Prostate gland (tissue), 2 donors: ENCODE results near the gene RBFOX1.

Experiments used
- CTCF ChIP-seq, 4 experiments: fragments of 200-600 bp in 2 of 4; fragments of 450-650 bp in 2 of 4; sonication (generic) in 2 of 4; IDR thresholded peaks; 1 replicate in 3 of 4; 2 replicates in 1 of 4; pipeline ENCODE4 v1.5.1; 2016 to 2019; ENCODE audit warnings: antibody characterized with exemption in 4 of 4, mild to moderate bottlenecking in 2 of 4, moderate library complexity in 2 of 4
- POLR2A ChIP-seq: fragments of 450-650 bp; IDR thresholded peaks from one replicate; pipeline ENCODE4 v1.6.1; 2016; ENCODE audit warnings: antibody characterized with exemption, mild to moderate bottlenecking

- TF ChIP-seq CTCF (IDR thresholded peaks at IDR 0.05) (no peak), POLR2A (no peak)
Measured at GRCh38 chr16:7555459-7555858, 222.8 kb downstream of the RBFOX1 start.
